ENCODE results near the gene PLIN3.
A peak's percentile ranks its signal among the peaks of the same experiment; 100 is the strongest.
"Not testable (repeated sequence)": the region's sequence is repeated elsewhere in the genome, so short reads cannot be mapped to it uniquely, and the experiment has no call there.

Gene PLIN3

DNA sequence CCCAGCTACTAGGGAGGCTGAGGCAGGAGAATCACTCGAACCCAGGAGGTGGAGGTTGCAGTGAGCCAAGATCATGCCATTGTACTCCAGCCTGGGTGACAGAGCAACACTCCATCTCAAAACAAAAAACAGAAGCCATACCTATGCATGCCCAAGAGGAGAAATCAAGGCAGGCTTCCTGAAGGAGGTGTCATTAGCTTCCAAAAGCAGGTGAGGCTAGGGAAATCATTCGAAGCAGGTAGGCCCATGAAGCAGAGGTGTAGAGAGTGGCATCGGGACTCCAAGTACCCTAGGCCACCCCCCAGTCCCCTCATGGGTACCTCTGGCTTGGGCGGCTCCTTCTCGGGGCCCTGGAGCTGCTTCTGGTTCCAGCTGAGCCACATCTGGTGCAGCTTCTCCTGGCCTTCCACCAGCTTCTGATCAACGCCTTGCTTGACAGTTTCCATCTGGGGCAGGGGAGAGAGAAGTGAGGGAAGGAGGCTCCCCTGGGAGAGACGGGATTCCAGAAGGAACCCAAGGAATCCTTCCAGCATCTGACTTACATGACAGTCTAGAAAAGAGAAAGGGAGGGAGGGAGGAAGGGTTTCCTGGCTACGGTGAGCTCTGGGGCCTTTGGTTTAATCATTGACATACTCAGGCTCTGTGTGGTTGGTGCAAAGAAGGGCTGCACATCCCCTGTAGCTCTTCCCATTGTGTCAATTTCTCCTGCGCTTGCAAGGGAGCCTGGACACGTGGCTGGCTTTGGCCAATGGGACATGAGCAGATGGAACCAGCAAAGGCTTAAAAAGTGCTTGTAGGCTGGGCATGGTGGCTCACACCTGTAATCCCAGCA lies 22.9 kb downstream of the PLIN3 start:
- no peak for DNase-seq

DNA sequence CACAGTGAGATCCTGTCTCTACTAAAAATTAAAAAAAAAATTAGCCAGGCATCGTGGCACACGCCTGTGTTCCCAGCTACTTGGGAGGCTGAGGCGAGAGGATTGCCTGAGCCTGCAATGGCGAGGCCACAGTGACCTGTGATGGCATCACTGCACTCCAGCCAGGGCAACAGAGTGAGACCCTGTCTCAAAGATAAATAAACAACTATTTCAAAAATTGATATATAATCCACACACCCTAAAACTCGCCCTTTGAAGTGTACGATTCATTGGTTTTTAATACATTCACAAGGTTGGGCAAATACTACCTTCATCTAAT lies 23.9 kb downstream of the PLIN3 start:
- no peak for DNase-seq

DNA sequence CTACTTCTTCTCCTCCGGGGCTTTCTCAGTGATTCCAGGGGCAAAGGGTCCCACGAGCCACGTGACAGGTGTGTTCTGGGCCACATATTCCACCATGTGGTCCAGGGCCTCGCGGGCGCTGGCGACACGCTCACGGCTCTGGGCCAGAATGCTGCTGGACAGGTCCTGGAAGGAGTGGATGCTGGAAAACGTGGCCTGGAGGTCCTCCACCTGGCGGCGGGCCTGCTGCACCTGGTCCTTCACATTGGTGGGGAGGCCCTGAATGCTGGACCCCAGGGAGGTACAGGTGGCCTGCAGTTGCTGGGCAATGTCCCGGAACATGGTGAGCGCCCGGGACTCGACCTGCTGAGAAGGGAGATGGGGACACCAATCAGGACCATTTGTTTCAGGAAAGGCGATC lies 28.3 kb downstream of the PLIN3 start:
- DNase-seq = no peak

DNA sequence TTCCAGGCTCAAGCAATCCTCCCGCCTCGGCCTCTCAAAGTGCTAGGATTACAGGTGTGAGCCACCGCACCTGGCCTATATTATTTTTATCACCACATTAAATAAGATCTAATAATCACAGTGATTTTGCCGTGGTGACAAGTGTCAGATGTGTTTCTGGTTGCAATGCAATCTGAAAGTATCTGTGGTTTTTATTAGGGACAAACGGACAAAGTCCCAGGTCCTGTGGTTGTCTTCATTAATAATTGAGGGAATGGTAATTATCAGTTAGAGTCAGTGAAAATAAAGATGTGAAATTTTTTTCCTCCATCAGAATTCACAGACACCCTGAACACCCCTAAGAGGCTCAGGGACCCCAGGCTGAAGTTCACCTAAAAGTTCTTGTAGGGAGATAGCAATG lies 34.7 kb downstream of the PLIN3 start:
- DNase-seq = no peak

DNA sequence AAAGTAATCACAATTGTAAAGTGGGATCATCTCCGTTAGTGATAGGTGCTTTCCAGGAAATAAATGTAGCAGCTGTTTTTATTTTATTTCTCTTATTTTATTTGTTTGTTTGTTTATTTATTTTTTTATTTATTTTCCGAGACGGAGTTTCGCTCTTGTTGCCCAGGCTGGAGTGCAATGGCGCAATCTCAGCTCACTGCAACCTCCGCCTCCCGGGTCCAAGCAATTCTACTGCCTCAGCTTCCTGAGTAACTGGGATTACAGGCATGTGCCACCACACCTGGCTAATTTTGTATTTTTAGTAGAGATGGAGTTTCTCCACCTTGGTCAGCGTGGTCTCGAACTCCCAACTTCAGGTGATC lies 35.5 kb downstream of the PLIN3 start:
- DNase-seq = not testable (repeated sequence)

DNA sequence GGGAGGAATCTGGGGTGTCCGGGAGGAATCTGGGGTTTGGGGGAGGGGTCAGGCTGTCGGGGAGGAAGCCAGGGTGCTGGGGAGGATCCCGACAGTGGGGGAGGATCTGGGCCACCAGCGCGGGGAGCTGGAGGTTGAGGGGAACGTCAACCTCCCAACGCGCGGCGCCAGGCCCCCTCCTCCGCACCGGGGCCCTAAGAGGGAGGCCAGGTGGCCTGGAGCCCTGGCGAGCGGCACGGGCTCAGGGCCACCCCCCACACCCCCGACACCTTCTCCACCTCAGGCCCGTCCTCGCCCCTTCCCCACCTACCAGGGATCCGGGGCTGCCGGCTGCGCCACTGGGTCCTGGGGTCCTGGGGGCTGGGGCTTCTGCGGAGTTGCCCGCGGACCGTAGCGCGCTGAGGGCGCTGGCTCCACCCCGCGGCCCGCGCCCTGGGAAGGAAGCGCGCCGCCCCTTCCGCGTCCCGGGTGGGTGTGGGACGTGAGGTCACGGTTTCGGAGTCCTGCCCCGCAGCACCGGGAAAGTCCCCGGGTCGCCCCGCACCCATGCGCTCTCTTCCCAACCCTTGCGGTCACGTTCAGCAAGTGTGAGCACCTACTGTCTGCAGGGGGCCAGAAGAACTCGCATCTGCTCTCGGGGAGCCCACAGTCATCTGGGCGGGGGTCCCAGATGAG lies 36.0 kb downstream of the PLIN3 start, which contains the start of gene TICAM1:
Gene TICAM1 (minus strand): TSS at position 409 of the 675 bp plus-strand sequence. CDS start 13,335 bp downstream, outside the sequence.
- DNase-seq = peak; percentile 81

DNA sequence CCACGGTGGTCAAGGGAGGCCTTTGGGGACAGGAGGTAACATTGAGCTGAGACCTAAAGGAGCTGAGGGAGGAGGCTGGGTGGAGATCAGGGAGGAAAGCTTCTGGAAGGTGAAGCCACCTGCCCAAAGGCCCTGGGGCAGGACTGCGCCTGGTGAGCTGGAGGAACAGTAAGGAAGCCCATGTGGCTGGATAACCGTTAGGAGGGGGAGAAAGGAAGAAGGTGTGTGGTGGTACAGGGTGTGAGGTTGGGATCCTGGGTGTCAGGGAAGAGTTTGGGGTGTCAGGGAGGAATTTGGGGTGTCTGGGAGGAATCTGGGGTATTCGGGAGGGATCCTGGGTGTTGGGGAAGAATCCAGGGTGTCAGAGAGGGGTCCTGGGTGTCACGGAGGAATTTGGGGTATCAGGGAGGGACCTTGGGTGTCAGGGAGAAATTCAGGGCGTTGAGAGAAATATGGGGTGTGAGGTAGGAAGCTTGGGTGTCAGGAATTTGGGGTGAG lies 36.6 kb downstream of the PLIN3 start:
- no peak for DNase-seq

DNA sequence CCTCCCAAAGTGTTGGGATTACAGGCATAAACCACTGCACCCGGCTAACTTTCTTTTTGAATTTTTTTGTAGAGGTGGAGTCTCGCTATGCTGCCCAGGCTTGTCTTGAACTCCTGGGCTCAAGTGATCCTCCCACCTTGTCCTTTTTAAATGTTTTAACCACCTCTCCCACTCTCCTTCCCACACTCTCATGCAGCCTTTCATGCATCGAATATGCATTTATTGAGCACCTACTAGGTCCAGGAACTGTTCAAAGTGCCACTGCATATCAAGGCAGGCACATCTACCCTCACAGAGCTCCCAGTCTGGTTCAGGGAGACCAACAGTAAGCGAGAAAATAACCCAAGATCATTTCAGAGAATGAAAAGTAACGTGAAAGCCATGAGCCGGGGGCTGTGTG lies 37.1 kb downstream of the PLIN3 start:
- DNase-seq = no peak

DNA sequence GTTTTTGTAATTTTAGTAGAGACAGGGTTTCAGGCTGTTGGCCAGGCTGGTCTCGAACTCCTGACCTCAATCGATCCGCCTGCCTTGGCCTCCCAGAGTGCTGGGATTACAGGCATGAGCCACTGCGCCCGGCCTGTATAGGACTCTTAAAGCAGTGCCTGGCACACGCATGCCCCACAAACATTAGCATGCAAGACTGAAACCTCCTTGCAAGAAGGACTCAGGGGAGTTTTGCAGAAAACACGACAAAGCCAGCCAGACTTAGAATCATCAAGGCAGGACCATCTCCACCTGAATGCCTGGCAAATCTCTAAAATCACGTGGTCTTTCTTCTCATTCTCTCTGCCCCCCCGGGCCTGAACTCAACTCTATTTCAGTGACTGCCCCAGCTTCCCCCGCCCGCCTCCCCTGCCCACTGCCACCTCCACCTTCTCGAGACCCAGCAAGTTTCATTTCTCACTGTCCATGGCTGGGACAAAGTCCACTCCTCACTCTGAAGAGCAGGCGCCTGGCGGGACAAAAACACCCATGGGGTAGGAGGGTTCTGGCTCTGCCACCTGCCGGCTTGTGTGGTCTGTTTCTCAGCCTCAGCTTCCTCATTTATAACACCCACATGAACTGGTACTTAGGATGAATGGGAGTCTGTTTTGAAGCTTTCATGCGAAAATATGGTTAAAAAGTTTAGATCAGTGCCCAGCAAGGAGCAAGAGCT lies 38.3 kb downstream of the PLIN3 start:
- no peak for DNase-seq

DNA sequence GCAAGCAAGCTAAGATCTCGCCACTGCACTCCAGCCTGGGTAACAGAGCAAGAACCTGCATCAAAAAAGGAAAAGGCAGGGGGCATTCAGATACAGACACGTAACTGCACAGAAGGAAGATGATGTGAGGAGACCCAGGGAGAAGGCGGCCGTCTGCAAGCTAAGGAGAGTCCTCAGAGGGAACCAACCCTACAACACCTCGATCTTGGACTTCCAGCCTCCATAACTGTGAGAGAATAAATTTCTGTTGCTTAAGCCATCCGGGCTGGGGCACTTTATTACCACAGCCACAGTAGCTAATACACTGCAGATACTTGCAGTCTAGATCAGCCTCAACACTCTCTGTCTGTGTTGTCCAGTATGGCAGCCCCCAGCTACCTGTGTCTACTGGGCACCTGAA lies 43.9 kb downstream of the PLIN3 start:
- no peak for DNase-seq

DNA sequence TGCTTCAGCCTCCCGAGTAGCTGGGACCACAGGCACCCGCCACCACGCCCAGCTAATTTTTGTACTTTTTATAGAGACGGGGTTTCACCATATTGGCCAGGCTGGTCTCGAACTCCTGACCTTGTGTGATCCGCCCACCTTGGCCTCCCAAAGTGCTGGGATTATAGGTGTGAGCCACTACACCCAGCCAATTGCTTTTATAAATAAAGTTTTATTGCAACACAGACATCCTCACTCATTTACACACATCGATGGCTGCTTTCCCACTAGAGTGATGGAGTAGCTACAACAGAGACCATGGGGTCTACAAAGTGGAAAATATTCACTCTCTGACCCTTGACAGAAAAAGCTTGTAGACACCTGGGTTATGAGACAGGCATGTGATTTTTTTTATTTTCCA lies 45.1 kb downstream of the PLIN3 start:
- not testable (repeated sequence) for DNase-seq

DNA sequence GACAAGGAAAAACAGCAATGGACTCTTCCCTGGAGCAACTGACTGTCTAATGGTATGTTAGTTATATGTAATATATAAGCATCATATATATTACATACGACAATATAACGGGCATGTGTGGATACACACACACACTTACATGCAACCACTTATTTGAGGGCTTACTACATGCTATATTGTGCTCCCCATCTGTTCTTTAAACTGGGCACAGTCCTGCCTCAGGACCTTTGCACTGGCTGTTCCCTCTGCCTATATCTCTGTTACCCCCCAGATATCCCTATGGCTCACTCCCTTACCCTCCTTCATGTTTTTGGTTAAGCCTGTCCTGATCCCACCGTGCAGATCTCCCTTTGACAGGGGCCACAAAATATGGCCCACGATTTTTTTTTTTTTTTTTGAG lies 46.2 kb downstream of the PLIN3 start:
- DNase-seq = no peak

DNA sequence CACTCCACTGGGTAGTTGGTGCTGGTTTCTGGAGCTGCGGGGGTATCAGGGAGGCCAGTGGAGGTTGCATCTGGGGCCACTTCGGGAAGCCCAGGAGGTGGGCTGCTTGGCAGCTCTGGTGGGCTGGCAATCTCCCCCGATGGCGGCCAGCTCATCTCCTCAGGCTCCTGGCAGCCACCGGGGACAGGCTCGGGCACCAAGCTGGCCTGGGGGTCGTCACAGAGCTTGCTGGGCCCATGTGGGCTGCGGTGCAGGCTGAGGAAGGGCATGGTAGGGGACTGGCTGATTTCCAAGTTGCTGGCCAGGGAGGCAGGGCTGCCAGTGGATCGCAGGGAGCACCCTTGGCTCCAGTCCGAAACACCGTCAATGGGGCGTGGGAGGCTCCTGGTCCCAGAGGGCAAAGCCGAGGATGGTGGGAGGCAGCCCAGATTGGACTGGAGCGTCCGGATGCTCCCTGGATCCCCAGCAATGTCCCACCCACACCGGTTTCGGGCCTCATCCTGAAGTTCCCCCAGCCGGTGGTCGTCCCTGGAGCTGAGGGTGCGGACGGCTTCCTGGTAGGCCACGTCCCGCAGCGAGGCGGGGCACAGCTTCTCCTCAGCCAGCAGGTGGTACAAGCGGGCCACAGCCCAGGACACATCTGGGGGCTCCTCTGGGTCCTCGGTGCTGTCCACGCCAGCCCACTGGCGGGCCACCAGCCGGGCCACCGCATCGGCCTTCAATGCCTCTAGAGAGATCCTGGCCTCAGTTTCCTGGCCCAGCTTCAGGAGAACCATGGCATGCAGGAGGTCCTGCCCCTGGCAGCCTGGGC lies 49.8 kb downstream of the PLIN3 start:
- no peak for DNase-seq

DNA sequence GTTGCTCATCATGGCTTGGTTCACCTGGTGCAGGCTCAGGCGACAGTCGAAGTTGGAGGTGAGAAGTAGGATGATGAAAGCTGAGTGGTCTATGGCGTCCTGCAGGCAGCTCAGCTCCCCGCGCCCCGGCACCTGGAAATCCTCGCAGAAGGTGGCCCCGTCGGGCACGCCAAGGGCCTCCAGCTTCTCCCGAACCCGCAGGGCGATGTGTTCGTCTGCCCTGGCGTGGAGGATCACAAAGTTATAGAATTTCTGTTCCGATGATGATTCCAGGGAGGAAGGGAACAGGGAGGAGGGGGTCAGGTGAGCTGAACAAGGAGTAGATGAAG lies 50.6 kb downstream of the PLIN3 start:
- DNase-seq = no peak

DNA sequence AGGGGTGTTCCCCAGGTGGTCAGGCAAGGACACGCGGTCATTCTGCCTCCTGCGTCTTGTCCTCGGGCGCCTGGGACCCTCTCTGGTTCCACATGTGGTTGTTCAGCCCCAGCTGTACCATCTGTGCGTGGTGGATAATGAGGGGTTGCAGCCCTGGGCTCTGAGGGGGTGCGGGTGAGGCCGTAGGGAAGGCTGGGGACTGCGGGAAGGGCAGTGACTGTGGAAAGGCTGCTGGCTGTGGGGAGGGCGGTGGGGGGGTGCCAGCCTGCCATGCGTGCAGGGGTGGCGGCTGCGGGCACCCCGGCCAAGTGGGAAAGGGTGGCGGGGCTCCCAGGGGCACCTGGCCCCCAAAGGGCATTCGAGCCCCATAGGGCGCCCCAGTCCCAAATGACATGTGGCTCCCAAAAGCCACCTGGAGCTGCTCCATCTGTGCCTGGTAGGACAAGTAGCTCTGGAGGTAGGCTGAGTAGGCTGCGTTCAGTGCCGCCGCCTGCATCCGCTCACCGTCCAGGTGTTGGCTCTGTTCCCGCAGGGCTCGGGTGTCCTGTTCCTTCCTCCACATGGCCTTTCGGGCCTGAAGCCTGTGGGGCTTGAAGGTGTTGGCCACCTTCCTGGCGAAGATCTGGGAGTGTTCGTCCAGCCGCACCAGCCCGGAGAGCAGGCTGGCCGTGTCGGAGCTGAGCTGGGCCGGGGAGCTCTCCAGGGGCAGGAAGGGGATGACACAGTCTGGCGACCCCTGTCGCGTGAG lies 51.1 kb downstream of the PLIN3 start:
- no peak for DNase-seq

DNA sequence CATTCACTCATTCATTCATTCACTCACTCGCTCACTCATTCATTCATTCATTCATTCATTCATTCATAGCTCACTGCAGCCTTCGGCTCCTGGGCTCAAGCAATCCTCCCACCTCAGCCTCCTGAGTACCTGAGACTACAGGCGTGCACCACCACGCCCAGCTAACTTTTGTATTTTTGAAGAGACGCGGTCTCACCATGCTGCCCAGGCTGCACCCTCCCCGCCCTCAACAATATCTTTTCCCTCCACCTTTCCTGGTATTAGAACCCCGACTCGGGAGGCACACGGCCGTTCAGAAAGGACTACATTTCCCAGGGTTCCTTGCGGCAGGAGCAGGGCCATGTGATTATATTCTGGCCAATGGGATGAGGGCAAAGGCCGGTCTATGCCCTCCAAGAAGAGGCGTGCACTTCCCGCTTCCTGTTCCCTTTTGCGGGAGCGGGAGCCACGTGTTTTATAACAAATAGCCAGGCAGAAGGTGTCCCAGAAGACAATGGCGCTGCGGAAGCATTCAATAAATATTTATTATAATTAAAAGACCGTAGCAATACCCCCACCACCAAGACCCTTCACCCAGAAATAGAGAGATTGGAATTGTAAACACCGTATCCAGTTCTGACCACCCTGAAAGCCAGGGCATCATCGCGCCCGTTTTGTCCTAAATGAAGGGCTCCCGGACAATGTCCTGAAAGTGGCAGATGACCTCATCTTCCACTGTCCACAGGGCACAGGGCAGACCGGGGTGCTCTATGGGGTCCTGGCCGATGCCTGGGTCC lies 51.9 kb downstream of the PLIN3 start:
- DNase-seq = peak; percentile 73

DNA sequence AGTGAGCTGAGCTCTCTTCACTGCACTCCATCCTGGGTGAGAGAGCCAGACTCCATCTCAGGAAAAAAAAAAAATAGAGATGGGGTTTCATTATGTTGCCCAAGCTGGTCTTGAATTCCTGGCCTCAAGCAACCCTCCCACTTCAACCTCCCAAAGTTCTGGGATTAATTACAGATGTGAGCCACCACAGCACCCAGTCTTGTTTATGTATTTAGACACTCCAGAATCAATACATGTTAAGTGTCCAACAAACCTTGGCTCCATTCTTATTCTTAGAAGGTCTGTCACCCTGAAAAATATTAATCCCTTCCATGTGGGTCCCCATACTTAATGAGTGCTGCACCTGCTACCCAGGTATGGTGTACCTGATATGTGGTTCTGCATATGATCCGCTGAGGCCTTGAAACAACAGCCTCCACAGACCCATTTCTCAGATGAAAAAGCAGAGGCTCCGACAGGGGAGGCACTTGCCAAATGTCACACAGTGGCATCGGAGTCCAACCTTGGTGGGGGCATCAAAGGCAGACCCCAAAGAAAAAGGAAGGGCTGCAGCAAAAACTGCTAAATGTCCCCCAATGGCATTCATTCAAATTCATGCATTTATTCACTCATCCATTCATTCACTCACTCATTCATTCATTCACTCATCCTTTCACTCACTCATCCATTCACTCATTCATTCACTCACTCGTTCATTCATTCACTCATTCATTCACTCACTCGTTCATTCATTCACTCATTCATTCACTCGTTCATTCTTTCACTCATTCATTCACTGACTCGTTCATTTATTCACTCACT lies 52.6 kb downstream of the PLIN3 start:
- DNase-seq = no peak

DNA sequence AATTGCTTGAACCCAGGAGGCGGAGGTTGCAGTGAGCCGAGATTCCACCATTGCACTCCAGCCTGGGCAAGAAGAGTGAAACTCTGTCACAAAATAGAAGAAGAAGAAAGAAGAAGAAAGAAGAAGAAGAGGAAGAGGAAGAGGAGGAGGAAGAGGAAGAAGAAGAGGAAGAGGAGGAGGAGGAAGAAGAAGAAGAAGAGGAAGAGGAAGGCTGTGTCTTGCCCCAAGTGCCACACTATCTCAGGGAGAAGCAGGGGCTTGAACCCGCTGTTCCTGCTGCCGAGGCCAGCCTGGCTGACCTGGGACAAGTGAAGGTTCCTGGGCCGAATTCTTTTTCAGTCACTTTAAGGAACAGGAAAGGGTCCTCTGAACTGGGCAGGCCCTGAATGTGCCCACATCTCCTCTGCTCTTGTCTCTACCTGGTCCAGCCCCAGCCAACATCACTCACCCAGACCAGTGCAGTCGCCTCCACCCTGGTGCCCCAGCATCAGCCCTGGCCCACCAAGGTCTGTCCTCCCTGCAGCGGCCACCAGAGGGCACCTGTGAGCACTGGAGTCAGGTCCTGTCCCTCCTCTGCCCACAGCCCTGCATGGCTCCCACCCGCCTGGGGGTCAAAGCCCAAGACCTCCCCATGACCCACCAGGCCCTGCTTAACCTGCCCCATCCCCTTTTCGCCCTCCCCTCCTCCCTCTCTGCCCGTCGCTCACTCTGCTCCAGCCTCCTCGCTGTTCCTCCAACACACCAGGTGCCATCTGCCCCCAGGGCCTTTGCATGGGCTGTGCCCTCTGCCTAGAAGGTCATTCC lies 55.9 kb downstream of the PLIN3 start:
- peak; percentile 75 for DNase-seq

DNA sequence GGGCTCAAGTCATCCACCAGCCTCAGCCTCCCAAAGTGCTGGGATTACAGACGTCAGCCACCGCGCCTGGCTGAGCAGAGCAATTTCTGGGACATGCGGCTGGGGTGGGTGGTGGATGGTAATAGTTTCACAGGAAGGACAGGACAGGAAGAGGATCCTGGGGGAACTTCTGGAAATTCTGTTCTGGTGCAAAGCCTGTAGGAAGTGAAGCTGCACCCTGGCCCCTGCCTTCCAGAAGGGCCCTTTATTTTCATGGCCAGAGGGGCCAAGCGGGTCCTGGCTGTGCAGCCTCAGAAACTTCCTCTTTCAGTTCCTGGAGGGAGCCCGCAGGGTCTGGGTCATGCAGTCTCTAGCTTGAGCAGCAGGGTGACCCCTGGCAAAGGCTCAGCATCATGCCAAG lies 60.3 kb downstream of the PLIN3 start:
- DNase-seq = no peak

DNA sequence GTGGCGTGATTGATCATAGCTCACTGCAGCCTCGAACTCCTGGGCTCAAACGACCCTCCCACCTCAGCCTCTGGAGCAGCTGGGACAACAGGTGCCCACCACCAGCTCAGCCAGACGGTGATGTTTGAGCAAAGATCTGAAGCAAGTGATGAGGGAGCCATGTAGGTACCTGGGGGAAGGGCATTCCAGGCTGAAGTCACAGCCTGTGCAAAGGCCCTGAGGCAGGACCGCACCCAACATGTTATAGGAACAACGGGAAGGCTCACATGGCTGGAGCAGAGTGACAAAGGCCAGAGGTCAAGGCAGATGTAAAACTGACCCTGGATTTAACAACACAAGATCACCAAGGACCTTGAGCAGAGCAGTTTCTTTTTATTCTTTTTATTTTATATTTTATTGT lies 61.1 kb downstream of the PLIN3 start:
- DNase-seq = no peak
